Measurements from ENCODE around the gene OXSM.

DNA sequence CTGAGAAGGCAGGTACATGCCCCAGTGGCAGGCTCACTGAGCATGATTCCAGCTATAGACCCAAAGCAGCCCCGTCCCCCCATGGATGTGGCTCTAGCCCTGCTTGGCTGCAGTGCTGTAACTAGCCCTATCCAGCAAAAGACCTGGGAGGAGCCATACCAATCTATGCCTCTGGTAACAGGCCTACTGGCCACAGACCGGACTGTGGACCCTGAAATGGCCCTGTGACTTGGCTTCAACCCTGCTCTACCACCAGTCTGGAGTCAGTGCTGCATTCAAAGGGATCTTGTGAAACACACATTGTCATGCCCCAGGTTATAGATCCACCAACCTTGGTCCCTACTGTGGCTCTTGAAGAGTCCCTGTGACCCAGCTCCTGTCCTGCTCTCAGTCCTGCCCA, 46.7 kb downstream of the OXSM start:
- TF ChIP-seq, protein P1, sequence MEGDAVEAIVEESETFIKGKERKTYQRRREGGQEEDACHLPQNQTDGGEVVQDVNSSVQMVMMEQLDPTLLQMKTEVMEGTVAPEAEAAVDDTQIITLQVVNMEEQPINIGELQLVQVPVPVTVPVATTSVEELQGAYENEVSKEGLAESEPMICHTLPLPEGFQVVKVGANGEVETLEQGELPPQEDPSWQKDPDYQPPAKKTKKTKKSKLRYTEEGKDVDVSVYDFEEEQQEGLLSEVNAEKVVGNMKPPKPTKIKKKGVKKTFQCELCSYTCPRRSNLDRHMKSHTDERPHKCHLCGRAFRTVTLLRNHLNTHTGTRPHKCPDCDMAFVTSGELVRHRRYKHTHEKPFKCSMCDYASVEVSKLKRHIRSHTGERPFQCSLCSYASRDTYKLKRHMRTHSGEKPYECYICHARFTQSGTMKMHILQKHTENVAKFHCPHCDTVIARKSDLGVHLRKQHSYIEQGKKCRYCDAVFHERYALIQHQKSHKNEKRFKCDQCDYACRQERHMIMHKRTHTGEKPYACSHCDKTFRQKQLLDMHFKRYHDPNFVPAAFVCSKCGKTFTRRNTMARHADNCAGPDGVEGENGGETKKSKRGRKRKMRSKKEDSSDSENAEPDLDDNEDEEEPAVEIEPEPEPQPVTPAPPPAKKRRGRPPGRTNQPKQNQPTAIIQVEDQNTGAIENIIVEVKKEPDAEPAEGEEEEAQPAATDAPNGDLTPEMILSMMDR (IDR thresholded peaks at IDR 0.05), result no peak
- no peak for TF ChIP-seq EZH2 (IDR thresholded peaks at IDR 0.05)
